ENCODE measurements around the gene GALNT4. TPM values are rescaled to one million over a fixed set of nuclear protein-coding genes. Genes with fewer than 3 reads are reported as not detected.

The GALNT4 gene
- total and polyA plus RNA-seq, 9 of the 15 experiments (the other 6 are each of a cell fraction or from before 2014, with no cell fraction given): 1.2 to 4.6 (median 3.4) TPM

- Histone ChIP-seq H4K20me1 (replicated peaks; ENCODE audit: control insufficient read depth, insufficient read depth, low read length) (no peaks in the 10 kb centered on the region), H3K36me3 (ENCODE audit: control insufficient read depth, insufficient read depth, low read length) (no peaks in the 10 kb centered on the region), H3K27ac (ENCODE audit: extremely low read depth, low read depth, low read length) (no peak overlapping the region), H3K4me2 (ENCODE audit: insufficient read depth, low read length) (no peak overlapping the region), H3K27me3 (ENCODE audit: control insufficient read depth in 2 of 2, insufficient read depth in 2 of 2, low read length in 2 of 2) (no peaks in the 10 kb centered on the region), H3K9me3 (replicated peaks; ENCODE audit: control insufficient read depth, insufficient read depth, low read depth, low read length) (no peaks in the 10 kb centered on the region), H2AFZ (ENCODE audit: low read depth, low read length) (no peak overlapping the region), H3K4me3 (no peak overlapping the region), H3K9me1 (ENCODE audit: control insufficient read depth, insufficient read depth, low read length) (no peaks in the 10 kb centered on the region), H3K4me1 (replicated peaks in 1 of 2; ENCODE audit: control insufficient read depth in 2 of 2, insufficient read depth in 2 of 2, low read length in 2 of 2) (peaks cover 0 to 24% of the 10 kb centered on the region in 2 experiments; a peak in 4 of 5 replicates), H3K9ac (ENCODE audit: insufficient read depth in 1 of 2, low read depth in 2 of 2, low read length in 2 of 2) (no peak overlapping the region), H3K79me2 (ENCODE audit: control insufficient read depth, insufficient read depth, low read length) (no peaks in the 10 kb centered on the region)
- 71% methylated on average over 4 of the region's 4 CpGs for WGBS (ENCODE audit: insufficient coverage, low coverage, missing lambda C conversion rate)
- in situ Hi-C loops (cut with MboI) (loop anchor here (5.0 to 25.0 kb wide), 2 partner anchors 551 to 1291 kb away; no protein-coding TSS in a partner anchor), intact Hi-C loops (cut with micrococcal nuclease) (loop anchor here (10.0 kb wide), 2 partner anchors 309 to 379 kb away; no protein-coding TSS in a partner anchor)
- ATAC-seq: no peak
- CTCF ChIA-PET (ENCODE audit: low intra/inter-chr PET ratio): no interaction called here
- POLR2A ChIA-PET: interaction anchor here (0.6 kb wide), 1 partner anchor 12 kb away, joined by 3 read pairs; no protein-coding TSS in a partner anchor
- BruUV-seq (replicated peaks): no TSS peak
- DNase-seq (ENCODE audit: extremely low read depth in 1 of 4, low spot score in 3 of 4): no peak
- FAIRE-seq: no peak
- TF ChIP-seq CBFB (CRISPR knock-in tag; IDR thresholded peaks at IDR 0.05): no peak
- no peak for TF ChIP-seq ZFP30 (CRISPR knock-in tag; IDR thresholded peaks at IDR 0.05; ENCODE audit: borderline replicate concordance)
- no peak for TF ChIP-seq SMARCE1 (IDR thresholded peaks at IDR 0.05)
- no peak for TF ChIP-seq KLF10 (CRISPR knock-in tag; IDR thresholded peaks at IDR 0.05)
- no peak for TF ChIP-seq CREB3 (tag; conservative IDR thresholded peaks at IDR 0.05; ENCODE audit: low read depth)
- no peak for TF ChIP-seq ZNF77 (CRISPR knock-in tag; IDR thresholded peaks at IDR 0.05)
- TF ChIP-seq ZNF583 (CRISPR knock-in tag; IDR thresholded peaks at IDR 0.05): no peak
- TF ChIP-seq U2AF1 (optimal IDR thresholded peaks at IDR 0.05; ENCODE audit: low read depth, low read length): no peak
- no peak for TF ChIP-seq KDM4B (IDR thresholded peaks at IDR 0.05; ENCODE audit: borderline replicate concordance in 2 of 2, low read depth in 1 of 2)
- TF ChIP-seq POLR2AphosphoS5 (IDR thresholded peaks at IDR 0.05; ENCODE audit: control insufficient read depth, insufficient read depth, low read depth, low read length): no peak
- no peak for TF ChIP-seq KDM2B (CRISPR knock-in tag; IDR thresholded peaks at IDR 0.05)
- no peak for TF ChIP-seq ZFX (CRISPR knock-in tag; IDR thresholded peaks at IDR 0.05)
- TF ChIP-seq ZNF316 (IDR thresholded peaks at IDR 0.05): no peak
- no peak for TF ChIP-seq ZNF518B (CRISPR knock-in tag; IDR thresholded peaks at IDR 0.05)
- no peak for TF ChIP-seq CC2D1A (IDR thresholded peaks at IDR 0.05)
- no peak for TF ChIP-seq SRSF3 (IDR thresholded peaks at IDR 0.05; ENCODE audit: insufficient read depth, low read length)
- no peak for TF ChIP-seq HMBOX1 (IDR thresholded peaks at IDR 0.05)
- TF ChIP-seq ARNT (IDR thresholded peaks at IDR 0.05): no peak
Observed at GRCh38 chr12:89546151-89546550, 21.6 kb upstream of the GALNT4 start.
